Measurements from ENCODE around the gene CD109.
"Not testable (repeated sequence)": the region's sequence is repeated elsewhere in the genome, so short reads cannot be mapped to it uniquely, and the experiment has no call there.

The CD109 gene

DNA sequence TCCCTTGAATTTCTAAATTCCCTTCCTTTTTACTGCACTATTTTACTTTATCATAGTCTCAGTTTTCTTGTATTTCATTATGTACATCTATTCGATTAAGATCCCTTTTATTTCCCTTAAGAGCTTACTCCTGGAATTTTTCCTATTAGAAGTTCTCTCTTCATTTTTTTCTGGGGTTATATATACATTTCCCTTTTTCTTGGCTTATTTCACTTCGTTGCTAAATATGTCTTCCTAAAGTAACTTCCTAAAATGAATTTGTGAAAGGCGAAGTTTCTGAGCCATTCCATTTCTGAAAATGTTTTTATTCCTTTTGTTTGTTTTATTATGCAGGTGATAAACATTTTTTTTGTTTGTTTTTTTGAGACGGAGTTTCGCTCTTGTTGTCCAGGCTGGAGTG lies 5.9 kb upstream of the CD109 start:
- no peak for DNase-seq

DNA sequence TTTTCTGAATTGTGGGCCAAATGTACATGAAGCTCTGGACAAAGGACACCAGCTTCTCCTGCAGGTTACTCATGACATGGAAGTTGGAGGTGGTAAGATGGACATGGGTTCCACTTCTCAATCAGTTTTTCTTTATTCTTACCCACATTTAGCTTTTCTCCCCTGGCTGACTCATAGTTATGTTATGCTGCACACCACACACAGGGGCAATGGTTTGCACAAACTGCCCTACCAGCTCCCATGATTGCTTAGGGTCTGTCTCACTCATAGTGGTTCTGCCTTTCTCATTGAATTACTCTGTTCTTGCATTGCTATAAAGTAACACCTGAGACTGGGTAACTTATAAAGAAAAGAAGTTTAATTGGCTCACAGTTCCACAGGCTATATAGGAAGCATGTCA lies 4.5 kb upstream of the CD109 start:
- no peak for DNase-seq

DNA sequence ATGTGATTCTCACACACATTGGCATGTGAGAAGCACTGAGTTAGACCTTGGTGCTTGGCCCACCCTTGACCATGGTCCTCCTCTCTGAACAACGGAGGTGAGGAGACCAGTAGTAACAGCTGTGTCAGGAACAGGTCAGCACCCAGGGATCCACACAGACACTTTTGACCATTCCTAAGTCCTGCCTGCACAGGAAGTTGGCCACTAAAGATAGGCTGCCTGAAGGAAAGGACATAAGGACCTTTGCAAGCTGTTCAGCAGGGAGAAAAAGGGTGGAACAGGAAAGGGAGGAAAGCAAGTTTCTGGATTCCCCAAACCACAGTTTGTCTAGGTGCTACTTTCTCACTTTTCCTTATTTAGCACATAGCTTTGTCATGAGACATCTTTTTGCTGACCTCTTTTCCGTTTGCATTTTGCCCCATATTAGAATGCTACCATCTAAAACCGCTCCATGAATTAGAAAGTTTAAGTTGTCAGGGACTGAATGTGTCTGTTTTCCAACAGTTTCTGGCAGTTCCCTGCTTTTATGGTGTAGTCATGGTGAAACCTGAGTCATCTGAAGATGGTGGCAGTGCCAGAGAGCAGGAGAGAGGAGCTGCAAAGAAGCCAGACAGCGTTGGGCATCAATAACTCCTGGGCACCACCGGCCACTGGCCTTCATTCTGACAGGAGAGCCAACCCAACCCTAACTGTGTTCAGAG lies 1.1 kb upstream of the CD109 start:
- no peak for DNase-seq

DNA sequence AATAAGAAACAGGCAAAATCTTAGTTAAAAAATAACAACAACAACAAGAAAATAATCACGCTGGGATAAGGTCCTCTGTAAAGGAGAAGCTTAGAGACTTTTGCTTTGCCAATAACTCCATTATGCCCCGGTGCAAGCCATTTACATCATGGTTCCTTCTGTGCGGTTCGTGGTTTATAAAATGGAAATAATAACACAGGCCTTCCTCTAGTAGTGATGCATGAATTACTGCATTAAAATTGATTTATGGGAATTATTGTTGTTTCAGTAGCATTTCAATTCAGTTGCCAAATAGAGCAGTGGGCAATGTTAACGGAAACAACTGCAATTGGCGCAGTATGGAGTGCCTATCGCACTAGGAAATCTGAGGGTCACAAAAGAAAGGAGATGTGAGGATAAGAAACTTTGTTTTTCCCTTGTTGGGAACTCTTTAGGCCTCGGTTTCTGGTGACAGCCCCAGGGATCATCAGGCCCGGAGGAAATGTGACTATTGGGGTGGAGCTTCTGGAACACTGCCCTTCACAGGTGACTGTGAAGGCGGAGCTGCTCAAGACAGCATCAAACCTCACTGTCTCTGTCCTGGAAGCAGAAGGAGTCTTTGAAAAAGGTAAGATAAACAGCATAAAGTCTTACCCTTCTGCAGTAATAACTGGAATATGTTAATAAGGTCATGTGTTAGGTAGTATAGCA lies 1.1 kb downstream of the CD109 start:
- DNase-seq: no peak

DNA sequence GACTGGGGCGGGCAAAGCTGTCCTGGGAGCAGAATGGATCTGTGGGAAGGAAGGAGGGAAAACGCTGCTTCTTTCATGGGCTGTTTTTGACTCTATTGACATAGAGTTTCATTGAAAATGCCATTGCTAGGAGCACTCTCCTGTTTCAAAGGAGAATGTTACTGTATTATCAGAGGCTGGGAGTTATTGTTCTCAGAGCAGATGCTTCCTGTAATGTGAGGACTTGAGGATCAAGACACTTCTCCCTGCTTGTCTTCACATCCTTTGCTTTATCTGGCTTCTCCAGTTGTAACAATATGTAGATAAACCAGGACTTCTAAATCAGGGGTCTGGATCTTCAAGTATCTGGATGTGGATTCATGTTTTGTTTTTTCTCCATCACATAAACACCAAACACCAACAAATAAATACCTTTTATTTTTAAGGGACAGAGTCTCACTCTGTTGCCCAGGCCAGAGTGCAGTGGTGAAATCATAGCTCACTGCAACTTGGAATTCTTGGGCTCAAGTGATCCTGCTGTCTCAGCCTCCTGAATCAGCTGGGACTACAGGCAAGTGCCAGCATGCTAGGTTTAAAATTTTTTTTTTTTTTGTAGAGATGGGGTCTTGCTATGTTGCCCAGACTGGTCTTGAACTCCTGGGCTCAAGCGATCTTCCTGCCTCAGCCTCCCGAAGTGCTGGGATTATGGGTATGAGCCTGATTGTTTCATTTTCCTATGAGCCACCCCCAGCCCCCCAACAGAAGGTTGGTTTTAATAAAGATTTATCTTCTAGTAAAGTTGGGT lies 3.9 kb downstream of the CD109 start:
- DNase-seq: no peak

DNA sequence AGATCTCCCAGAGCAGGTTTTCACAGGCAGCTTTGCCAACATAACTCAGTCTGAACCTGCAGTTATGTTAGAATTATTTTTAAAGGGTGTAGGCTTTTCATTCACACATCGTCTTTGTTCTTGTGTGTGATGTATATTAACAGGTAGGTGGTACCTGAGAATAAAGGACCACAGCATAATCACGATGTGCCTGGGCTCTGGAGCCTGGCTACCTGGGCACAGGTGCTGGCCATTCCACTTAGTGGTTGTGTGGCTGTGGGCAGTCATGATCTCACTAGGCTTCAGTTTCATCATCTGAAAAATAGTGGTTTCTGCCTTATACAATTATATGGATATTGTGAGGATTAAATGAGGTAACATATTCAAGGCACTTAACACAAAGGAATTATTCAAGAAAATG lies 6.4 kb downstream of the CD109 start:
- no peak for DNase-seq

DNA sequence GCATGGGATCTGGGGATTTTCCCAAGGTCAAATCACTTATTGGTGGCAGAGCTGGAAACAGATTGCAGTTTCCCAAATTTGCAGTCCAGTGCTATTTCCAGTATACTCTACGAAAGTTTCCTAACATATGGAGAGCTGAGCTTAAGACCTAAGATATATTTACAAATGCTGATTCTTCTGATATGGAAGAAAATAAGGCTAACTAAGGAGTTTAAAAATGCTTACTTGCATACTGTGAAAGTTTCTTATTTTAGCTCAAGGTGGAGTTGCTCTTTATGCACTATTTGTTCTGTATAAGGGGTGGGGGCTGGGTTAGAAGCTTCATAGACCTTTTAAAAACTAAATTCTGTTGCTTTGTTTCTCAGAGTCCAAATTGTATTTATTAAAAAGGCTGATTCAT lies 7.5 kb downstream of the CD109 start:
- DNase-seq: no peak

DNA sequence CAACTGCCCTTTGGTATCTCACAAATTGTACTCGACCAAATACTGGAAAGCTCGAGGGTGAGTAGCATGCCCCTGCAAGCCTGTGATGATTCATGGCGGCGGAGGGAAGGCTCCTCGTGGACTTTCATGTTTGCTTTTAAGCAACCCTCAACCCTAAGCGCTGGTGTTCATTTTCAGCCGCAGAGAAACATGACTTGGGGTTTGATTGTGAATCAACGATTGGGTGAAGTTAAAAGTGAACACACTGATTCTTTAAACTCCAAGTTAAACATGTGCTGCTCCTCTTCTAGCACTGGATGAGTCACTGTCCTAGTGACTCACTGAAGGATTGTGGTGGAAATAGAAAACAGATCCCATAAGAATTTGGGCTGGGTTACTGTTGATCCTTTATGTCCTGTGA lies 8.3 kb downstream of the CD109 start:
- no peak for DNase-seq

DNA sequence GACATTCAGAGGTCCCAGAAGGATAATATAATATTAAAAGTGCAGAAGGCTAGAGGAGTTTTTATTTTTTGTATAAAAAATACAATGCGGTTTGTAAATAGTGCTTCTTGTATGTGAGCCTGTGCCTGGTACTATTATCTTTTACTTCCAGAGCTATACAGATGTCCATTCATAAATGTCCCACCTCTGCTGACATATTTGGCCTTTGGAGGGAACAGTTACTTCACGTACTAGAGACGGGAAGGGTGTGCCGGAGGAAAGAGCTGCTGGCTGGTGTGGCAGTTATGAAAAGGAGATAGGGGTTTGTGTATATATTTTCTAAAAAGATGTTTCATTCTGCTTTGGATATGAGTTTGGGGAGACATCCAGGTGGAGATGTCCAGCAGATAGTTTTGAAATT lies 8.8 kb downstream of the CD109 start:
- no peak for DNase-seq

DNA sequence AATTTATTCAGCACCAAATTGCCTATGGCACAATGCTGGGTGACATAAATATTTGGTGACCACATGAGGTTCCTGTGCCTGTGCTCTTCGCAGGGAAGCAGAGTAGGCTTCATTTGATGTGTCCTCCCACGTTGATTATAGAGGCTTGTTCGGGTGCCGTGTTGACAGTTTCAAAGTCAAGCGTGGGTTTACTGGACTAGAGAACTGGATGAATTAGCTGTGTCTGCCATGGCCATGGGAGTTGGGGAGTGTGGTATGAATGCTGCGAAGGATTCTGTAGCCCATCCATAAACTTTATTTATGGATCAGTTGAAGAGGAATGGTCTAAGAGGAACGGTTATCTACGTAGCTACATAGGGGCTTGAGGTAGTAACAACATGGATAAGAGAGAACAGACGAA lies 11.0 kb downstream of the CD109 start:
- no peak for DNase-seq

DNA sequence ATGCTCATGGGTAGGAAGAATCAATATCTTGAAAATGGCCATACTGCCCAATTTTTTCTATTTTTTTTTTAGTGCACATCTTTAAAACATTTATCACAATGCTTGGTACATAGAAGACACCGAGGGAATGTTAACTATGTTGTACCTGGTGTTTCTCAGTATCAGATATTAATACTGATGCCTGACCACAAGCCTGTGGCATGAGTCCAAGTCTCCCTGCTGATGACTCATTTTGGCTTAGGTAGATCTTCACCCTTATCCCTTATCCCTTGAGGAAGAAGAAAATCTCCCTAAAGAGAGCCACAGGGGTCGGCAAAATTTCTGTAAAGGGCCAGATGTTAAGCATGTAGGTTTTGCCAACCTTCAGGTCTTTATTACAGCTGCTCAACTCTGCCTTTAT lies 14.5 kb downstream of the CD109 start:
- no peak for DNase-seq

DNA sequence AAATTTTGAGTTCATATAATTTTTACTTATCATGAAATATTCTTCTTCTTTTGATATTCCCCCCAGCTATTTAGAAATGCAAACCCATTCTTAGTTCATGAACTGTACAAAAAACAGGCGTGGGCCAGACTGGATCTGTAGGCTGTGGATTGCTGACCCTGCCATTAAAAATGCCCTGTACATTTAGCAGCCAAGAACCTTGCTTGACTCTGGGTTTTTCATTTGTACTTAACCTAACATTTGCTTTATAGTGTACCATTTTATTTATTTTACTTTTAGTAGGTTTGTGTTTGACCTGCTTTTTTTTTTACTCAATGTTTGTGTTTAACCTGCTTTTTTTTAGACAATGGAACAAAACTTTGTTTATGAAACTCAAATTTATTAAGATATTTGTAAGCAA lies 14.9 kb downstream of the CD109 start:
- no peak for DNase-seq

DNA sequence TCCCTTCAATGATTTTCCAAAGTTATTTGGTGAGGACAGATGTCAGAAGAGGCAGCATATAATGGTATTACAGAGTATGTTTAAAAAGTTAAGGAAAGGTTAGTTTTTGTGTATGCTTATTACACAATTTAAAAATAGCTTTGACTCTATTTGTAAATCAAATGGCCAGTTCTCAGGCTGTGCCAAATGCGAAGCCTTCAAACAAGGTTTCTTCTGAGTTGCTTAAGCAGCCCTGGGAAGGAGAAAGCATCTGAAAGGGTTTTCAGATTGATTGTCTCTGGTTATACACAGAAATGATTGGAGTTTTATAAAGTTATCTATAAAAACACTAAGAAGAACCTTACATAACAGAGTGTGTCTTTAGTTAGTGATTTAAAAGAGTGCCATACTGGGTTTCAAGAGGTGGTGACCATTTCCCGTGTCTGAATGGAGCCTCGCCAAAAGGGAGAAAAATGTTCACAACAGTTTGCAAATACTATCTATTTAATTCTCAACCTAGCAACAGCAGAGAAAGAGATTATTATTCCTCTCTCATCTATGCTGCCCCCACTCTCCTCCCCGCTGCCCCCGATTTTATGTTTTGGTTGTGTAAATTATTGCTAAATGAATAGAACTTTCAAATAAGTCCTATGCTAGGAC lies 16.7 kb downstream of the CD109 start:
- no peak for DNase-seq

DNA sequence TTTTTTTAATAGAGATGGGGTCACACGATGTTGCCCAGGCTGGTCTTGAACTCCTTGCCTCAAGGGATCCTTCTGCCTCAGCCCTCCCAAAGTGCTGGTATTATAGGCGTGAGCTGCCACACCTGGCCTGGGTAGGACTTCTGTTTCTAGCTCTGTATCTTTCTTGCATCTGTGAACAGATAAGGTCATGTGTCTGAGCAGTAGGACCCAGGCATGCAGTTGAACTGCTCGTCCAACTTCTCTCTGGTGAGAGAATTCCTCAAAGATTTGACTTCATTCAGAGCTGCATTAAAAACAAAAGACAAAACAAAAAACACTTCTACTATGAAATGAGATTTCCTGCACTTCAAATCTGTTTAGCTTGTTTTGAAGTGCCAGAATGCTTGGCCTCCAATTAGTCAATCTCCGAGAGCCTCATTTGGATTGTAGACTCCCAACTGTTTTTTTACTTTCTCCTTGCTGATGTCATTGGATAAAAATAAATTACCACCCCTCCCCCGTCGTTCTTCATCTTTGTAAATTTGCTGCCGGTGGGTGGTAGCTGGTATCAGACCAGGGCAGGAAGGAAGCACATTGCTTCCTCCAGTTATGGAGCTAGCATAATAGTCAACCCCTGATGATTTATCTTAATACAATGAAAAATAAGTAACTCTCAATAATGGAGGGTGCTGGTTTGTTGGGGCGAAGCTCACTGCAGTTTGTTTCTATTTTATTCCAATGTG lies 17.6 kb downstream of the CD109 start:
- no peak for DNase-seq

DNA sequence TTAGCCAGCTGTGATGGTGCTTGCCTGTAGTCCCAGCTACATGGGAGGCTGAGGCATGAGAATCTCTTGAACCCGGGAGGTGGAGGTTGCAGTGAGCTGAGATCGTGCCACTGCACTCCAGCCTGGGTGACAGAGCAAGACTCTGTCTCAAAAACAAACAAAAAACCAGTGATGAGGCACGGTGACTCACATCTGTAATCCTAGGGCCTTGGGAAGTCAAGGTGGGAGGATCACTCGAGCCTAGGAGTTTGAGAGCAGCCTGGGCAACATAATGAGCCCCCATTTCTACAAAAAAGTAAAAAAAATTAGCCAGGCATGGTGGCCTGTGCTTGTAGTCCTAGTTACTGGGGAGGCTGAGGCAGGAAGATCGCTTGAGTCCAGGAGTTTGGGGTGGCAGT lies 19.1 kb downstream of the CD109 start:
- DNase-seq: not testable (repeated sequence)

DNA sequence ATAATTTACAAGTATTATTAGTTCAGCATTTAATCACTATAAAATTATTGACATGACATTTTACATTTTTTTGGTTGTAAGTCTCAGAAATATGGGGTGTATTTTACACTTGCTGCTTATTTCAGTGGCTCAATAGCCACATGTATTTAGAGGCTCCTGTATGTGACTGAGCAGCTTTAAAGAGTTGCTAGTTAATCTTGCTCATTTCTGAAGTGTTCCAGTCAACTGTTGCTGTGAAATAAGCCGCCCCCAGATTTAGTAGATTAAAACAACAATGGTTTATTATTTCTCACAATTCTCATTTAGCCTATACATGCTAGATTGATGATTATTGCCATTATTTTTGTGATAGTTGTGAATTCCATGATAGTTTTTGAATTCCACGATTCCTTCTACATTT lies 23.0 kb downstream of the CD109 start:
- DNase-seq: no peak

DNA sequence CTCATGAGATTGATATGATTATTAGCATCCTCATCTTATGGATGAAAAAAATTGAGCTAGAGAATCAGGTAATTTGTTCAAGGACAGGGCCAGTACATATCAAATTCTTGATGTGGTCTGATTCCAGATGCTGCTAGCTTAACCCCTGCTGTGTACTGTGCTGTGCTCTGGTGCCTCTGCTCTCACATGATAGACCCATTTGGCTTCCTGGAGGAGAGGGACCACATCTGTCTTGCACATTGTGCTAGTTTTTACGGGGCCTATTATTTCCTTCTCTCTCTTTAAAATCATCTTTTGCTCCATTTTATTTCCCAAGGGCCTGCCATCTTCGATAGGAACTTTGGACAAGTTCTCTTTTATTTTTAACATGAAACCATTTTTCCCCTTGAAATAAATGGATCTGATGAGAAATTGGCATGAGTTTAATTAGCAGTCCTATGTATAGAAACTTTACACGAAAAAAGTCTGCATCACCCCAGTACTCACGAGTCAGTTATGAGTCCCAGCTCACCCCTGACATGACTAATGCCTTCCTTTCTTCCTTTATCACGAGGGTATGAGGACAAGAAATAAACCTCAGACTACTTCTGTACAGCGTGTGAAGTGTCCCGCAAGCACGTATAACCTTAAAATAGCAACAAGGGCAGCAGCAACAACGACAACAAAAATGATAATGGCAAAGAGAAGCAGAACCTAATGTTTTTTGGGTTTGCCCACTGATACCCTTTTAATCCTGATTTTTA lies 26.5 kb downstream of the CD109 start:
- no peak for DNase-seq

DNA sequence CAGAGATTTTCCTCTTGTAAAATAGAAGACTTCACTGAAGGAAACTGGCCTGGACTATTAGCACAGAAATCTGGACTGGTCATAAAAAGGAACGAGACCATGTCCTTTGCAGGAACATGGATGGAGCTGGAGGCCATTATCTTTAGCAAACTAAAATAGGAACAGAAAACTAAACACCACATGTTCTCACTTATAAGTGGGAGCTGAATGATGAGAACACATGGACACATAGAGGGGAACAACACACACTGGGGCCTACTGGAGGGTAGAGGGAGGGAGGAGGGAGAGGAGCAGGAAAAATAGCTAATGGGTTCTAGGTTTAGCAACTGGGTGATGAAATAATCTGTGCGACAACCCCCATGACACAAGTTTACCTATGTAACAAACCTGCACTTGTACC lies 27.5 kb downstream of the CD109 start:
- DNase-seq: not testable (repeated sequence)

DNA sequence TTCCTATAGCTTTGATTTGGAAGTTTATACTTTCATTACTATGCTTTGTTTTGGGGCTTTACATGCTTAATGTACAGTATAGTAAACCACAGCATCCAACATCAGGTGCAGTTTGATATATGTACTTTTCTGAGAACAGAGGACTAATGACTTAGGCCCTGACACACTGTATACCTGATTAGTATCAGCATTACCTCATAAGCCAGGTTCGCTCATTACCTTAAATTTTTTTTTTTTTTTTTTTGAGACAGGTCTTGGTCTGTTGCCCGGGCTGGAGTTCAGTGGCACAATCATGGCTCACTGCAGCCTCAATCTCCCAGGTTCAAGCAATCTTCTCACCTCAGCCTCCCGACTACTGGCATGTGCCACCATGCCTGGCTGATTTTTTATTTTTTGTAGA lies 28.4 kb downstream of the CD109 start:
- DNase-seq: no peak

DNA sequence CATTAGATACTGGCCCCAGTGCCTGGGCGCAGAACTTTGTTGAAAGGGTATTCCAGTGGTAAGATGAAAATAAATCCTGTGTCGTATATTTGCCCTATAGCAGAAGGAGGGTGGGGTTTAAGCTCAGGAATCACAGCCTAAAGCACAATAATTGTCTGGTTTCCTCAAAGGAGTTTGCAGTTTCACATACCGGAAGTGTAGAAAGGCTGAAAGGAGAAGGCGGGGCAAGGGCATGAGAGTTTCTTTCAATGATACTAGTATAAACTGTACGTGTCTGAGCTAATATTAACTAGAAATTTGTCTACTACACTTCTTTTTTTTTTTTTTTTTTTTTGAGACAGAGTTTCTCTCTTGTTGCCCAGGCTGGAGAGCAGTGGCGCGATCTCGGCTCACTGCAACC lies 29.2 kb downstream of the CD109 start:
- DNase-seq: not testable (repeated sequence)

DNA sequence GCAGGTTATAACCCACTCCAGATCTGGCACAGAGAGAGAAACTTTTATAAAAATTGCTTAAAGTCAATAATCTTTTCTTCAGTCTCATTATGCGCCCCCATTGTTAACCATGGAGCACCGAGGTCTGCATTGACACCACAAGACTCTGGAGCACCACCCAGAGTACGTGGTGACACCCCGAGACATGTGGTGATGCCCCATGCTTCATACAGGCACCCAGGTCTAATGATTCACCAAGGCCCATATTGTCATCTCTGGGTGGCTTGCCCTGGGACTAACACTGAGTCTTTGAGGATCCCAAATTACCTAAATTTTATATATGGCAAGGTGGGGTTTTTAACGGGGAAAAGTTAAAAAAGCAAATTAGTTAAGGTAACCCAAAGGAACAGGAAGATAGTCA lies 31.1 kb downstream of the CD109 start:
- no peak for DNase-seq

DNA sequence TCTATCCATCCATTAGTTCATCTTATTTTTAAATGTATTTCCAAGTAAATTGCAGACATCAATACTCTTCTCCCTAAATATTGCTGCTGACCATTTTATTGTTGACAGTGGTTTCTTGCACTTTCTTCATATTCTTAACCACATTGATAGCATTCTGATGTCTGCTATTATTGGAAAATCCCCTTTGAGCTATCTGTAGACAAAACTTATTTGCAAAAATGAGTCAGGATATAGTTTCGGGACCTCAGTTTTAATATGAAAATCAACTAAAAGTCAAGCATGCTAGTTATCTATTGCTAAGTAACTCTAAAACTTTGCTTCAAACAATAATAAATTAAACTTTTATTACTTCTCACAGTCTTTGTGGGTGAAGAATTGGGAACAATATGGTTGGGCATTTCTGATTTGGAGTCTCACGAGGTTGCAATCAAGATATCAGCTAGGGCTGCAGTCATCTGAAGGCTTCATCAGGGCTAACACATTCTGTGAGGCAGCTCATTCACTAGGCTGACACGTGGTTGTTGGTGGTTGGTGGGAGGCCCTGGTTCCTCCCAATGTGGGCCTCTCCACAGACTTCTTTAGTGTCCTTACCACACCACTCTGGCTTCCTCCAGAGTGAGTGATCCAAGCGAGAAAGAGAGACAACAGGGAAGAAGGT lies 32.7 kb downstream of the CD109 start:
- no peak for DNase-seq
